NCI-H526 treated with DMSO at 0.1 percent for 48 hours (cell line): ENCODE measurements around the gene SMCR8.
"Not testable (repeated sequence)": the region's sequence is repeated elsewhere in the genome, so short reads cannot be mapped to it uniquely, and the experiment has no call there.

Source experiments
- DNase-seq: peaks from one replicate; lab custom pipeline; 2025; lab: John Stamatoyannopoulos, UW

Gene SMCR8

GRCh38 chr17:18318771-18319450 is 3.8 kb downstream of the SMCR8 start:
- DNase-seq, result no peak

GRCh38 chr17:18319604-18320256 is 4.6 kb downstream of the SMCR8 start:
- peak; percentile 2 for DNase-seq

GRCh38 chr17:18320301-18320700 is 5.2 kb downstream of the SMCR8 start:
- no peak for DNase-seq

GRCh38 chr17:18321309-18321708 is 6.2 kb downstream of the SMCR8 start:
- DNase-seq, result no peak

- DNase-seq, result no peak
Measured at GRCh38 chr17:18322522-18322921, 7.4 kb downstream of the SMCR8 start.

- DNase-seq, result no peak
Measured at GRCh38 chr17:18323007-18323406, 7.9 kb downstream of the SMCR8 start.

- no peak for DNase-seq
Measured at GRCh38 chr17:18323507-18324139, 8.5 kb downstream of the SMCR8 start.

- DNase-seq, result no peak
Measured at GRCh38 chr17:18324140-18325050, 9.3 kb downstream of the SMCR8 start.

- DNase-seq, result no peak
Measured at GRCh38 chr17:18326039-18326438, 10.9 kb downstream of the SMCR8 start.

GRCh38 chr17:18326572-18326971 is 11.5 kb downstream of the SMCR8 start:
- DNase-seq, result no peak

- DNase-seq, result no peak
Measured at GRCh38 chr17:18327093-18327492, 12.0 kb downstream of the SMCR8 start.

GRCh38 chr17:18327556-18327955 is 12.5 kb downstream of the SMCR8 start:
- no peak for DNase-seq

- DNase-seq, result no peak
Measured at GRCh38 chr17:18328643-18329204, 13.6 kb downstream of the SMCR8 start.

GRCh38 chr17:18331879-18332278 is 16.8 kb downstream of the SMCR8 start:
- DNase-seq, result no peak

GRCh38 chr17:18332909-18333489 is 17.9 kb downstream of the SMCR8 start:
- DNase-seq, result no peak

- DNase-seq, result not testable (repeated sequence)
Measured at GRCh38 chr17:18338158-18338557, 23.1 kb downstream of the SMCR8 start.

- no peak for DNase-seq
Measured at GRCh38 chr17:18339933-18340332, 24.8 kb downstream of the SMCR8 start.

GRCh38 chr17:18344021-18344420 is 28.9 kb downstream of the SMCR8 start:
- DNase-seq, result no peak

GRCh38 chr17:18353541-18353940 is 38.4 kb downstream of the SMCR8 start:
- no peak for DNase-seq

- DNase-seq, result no peak
Measured at GRCh38 chr17:18356624-18357023, 41.5 kb downstream of the SMCR8 start.

- DNase-seq, result no peak
Measured at GRCh38 chr17:18360518-18360917, 45.4 kb downstream of the SMCR8 start.
